WTC11 (cell line): ENCODE results near the gene UGT1A9. TPM values are rescaled to one million over a fixed set of nuclear protein-coding genes. Genes with fewer than 3 reads are reported as not detected.

ENCODE experiments used
- ATAC-seq: fragments of 200-7000 bp; cut with Tn5 transposase; 2 replicates; pipeline ENCODE4 v1.10.0; 2021; ENCODE audit warnings: mild to moderate bottlenecking, moderate library complexity
- CTCF ChIA-PET: fragments of 300-600 bp; sonication (Branson Sonifier 250); formaldehyde crosslinking; loops from one replicate; lab custom pipeline; 2021; ENCODE audit warnings: antibody characterized with exemption; lab: Charles Lee
- POLR2A ChIA-PET: fragments of 350-600 bp; sonication (Branson Sonifier 250); formaldehyde crosslinking; loops from one replicate; lab custom pipeline; 2021; ENCODE audit warnings: antibody characterized with exemption; lab: Charles Lee
- DNase-seq: peaks from one replicate; pipeline ENCODE4 v3.0.0; 2021; ENCODE audit warnings: low spot score
- H3K27ac Mint-ChIP-seq: 2 replicates; pipeline ENCODE4 v1.8.0; 2021; ENCODE audit warnings: mixed read lengths
- H3K27me3 Mint-ChIP-seq: 2 replicates; pipeline ENCODE4 v1.8.0; 2021; ENCODE audit warnings: low read depth, mild to moderate bottlenecking, moderate library complexity, mixed read lengths
- H3K36me3 Mint-ChIP-seq: 2 replicates; pipeline ENCODE4 v1.8.0; 2021; ENCODE audit warnings: mixed read lengths
- H3K4me1 Mint-ChIP-seq: 2 replicates; pipeline ENCODE4 v1.8.0; 2022; ENCODE audit warnings: mixed read lengths
- H3K4me3 Mint-ChIP-seq: 2 replicates; pipeline ENCODE4 v1.8.0; 2021; ENCODE audit warnings: mild to moderate bottlenecking, moderate library complexity, mixed read lengths
- H3K9me3 Mint-ChIP-seq: 2 replicates; pipeline ENCODE4 v1.8.0; 2021; ENCODE audit warnings: mixed read lengths
- ATF1 ChIP-seq: sonication (generic); formaldehyde crosslinking; IDR thresholded peaks from 2 replicates; pipeline ENCODE4 v1.8.1; 2023; ENCODE audit warnings: mild to moderate bottlenecking, moderate library complexity, missing genetic modification reagents
- ESRRA ChIP-seq: sonication (generic); formaldehyde crosslinking; IDR thresholded peaks from 2 replicates; pipeline ENCODE4 v1.8.1; 2022; ENCODE audit warnings: mild to moderate bottlenecking, missing genetic modification reagents, borderline replicate concordance
- IRF2 ChIP-seq: sonication (generic); formaldehyde crosslinking; IDR thresholded peaks from 2 replicates; pipeline ENCODE4 v1.8.0; 2022; ENCODE audit warnings: low read depth, missing genetic modification reagents, borderline replicate concordance
- NFATC4 ChIP-seq: fragments of 250-450 bp; sonication (Bioruptor Pico); IDR thresholded peaks from 2 replicates; pipeline ENCODE4 v1.9.0; 2021; ENCODE audit warnings: mild to moderate bottlenecking
- PRRX2 ChIP-seq: fragments of 250-450 bp; sonication (Bioruptor Pico); IDR thresholded peaks from 2 replicates; pipeline ENCODE4 v1.8.0; 2021; ENCODE audit warnings: mild to moderate bottlenecking
- TCF7 ChIP-seq: sonication (generic); formaldehyde crosslinking; IDR thresholded peaks from 2 replicates; pipeline ENCODE4 v1.8.0; 2022; ENCODE audit warnings: mild to moderate bottlenecking, low read depth, missing genetic modification reagents, moderate library complexity
- ZNF263 ChIP-seq: sonication (generic); formaldehyde crosslinking; IDR thresholded peaks from 2 replicates; pipeline ENCODE4 v1.8.1; 2022; ENCODE audit warnings: low read depth, mild to moderate bottlenecking, moderate library complexity, missing genetic modification reagents
- total RNA-seq: library from RNA; stranded (reverse); gene quantifications from 3 replicates; pipeline ENCODE4 v1.2.3, GENCODE V29; 2021
- TF ChIP-seq, protein P1 (sequence below): sonication (generic); formaldehyde crosslinking; IDR thresholded peaks from 2 replicates; pipeline ENCODE4 v1.8.1; 2023; ENCODE audit warnings: mild to moderate bottlenecking, missing genetic modification reagents, moderate library complexity
- TF ChIP-seq, protein P2 (sequence below): fragments of 250-450 bp; sonication (Bioruptor Pico); IDR thresholded peaks from 2 replicates; pipeline ENCODE4 v2.1.2; 2022; ENCODE audit warnings: mild to moderate bottlenecking, moderate library complexity
- TF ChIP-seq, protein P3 (sequence below): sonication (generic); formaldehyde crosslinking; IDR thresholded peaks from 2 replicates; pipeline ENCODE4 v1.8.1; 2023; ENCODE audit warnings: mild to moderate bottlenecking, missing genetic modification reagents

Gene UGT1A9
- total RNA-seq, 1 experiment from 2014 or later = not detected

DNA sequence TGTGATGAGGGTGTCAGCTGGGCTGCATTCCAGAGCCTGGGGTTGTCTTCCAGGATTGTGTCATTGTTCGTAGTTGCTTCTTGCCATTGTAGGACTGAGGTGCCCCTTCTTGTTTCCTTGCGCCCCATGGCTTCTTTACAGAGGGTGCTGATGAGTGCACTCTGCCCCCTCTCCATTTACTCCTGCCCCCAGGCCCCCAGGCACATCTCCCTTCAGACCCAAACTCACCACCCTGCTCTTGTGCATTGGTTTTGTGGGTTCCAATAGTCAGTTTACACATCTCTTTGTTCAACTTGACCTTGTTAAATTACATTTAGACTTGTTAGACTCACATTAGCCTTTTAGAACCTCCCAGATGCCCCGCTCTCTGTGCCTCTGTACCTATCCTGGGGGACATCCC is 149.5 kb downstream of the UGT1A9 start:
- H3K27ac Mint-ChIP-seq = no peak overlapping the region
- ATAC-seq (no peak), DNase-seq (no peak)
- ChIA-PET CTCF (no interaction called here), POLR2A (no interaction called here)
- H3K27me3 Mint-ChIP-seq = no peaks in the 10 kb centered on the region
- H3K4me3 Mint-ChIP-seq = no peak overlapping the region
- TF ChIP-seq PRRX2 (CRISPR knock-in tag) (no peak), NFATC4 (CRISPR knock-in tag) (no peak), IRF2 (CRISPR knock-in tag) (no peak)
- TF ChIP-seq, protein P1, sequence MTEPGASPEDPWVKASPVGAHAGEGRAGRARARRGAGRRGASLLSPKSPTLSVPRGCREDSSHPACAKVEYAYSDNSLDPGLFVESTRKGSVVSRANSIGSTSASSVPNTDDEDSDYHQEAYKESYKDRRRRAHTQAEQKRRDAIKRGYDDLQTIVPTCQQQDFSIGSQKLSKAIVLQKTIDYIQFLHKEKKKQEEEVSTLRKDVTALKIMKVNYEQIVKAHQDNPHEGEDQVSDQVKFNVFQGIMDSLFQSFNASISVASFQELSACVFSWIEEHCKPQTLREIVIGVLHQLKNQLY (CRISPR knock-in tag) = no peak
- peaks cover 5% of the 10 kb centered on the region; the same call in 1 of the 2 replicates for H3K4me1 Mint-ChIP-seq
- H3K9me3 Mint-ChIP-seq = peaks cover 1% of the 10 kb centered on the region; the same call in 1 of the 2 replicates
- H3K36me3 Mint-ChIP-seq = no peaks in the 10 kb centered on the region

DNA sequence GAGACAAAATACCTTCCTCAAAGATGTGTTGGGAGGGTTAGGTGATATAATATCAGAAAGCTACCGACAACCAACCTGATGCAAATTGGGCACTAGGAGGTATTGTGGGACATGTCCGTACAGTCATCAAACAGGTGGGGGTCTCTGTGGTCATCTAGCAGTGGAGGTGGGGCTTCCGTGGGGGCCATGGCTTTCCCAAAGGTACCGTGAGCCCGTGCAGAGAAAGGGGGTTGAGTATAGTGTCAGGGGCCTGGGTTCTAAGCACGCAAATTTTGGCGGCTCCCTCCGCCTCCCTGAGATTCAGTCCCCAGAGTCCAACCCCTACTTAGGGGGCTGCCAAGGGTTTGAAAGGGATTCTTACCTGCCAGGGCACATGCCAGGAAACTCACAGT is 150.0 kb downstream of the UGT1A9 start:
- peaks cover 4% of the 10 kb centered on the region; the same call in 1 of the 2 replicates for H3K9me3 Mint-ChIP-seq
- H3K4me1 Mint-ChIP-seq = peaks cover 5% of the 10 kb centered on the region; the same call in 1 of the 2 replicates
- DNase-seq (no peak), ATAC-seq (no peak)
- no peak overlapping the region for H3K27ac Mint-ChIP-seq
- no peak overlapping the region for H3K4me3 Mint-ChIP-seq
- no peaks in the 10 kb centered on the region for H3K27me3 Mint-ChIP-seq
- ChIA-PET POLR2A (no interaction called here), CTCF (no interaction called here)
- no peaks in the 10 kb centered on the region for H3K36me3 Mint-ChIP-seq
- TF ChIP-seq, protein P2, sequence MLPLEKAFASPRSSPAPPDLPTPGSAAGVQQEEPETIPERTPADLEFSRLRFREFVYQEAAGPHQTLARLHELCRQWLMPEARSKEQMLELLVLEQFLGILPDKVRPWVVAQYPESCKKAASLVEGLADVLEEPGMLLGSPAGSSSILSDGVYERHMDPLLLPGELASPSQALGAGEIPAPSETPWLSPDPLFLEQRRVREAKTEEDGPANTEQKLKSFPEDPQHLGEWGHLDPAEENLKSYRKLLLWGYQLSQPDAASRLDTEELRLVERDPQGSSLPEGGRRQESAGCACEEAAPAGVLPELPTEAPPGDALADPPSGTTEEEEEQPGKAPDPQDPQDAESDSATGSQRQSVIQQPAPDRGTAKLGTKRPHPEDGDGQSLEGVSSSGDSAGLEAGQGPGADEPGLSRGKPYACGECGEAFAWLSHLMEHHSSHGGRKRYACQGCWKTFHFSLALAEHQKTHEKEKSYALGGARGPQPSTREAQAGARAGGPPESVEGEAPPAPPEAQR = no peak
- TF ChIP-seq ESRRA = no peak
- no peak for TF ChIP-seq TCF7

DNA sequence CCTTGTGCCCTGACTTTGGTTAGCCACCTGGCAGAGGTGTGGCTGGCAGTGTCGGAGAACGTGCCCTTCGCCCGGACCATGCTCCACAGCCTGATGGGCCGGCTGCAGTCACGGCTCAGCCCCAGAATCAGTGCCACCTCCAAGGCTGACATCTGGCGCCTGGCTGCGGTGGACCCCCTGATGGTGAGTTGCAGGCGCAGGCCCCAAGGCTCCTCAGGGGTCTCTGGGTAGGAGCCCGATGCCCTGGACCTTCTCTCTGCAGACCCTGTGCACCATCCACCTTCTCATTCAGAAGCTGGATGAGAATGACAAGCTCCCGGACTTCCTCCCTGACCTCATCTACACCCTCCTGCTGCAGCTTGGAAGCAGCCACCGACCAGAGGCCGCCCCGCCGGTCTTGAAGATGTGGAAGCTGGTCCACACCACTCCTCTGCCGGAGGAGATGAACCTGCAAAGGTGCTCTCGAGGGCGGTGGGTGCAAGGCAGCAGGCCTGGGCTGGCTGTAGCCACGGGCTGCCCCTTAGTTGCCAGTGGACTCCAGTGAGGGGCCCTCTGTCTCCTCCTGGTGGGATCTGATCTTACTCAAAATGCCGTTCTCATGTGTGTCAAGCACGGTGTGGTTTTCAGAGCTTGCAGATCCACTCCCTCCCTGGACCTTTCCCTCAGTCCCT is 150.5 kb downstream of the UGT1A9 start:
- no peak overlapping the region for H3K4me3 Mint-ChIP-seq
- ATAC-seq (no peak), DNase-seq (no peak)
- H3K4me1 Mint-ChIP-seq = peaks cover 5% of the 10 kb centered on the region; the same call in 1 of the 2 replicates
- POLR2A ChIA-PET = no interaction called here
- no peaks in the 10 kb centered on the region for H3K36me3 Mint-ChIP-seq
- H3K27me3 Mint-ChIP-seq = no peaks in the 10 kb centered on the region
- peaks cover 4% of the 10 kb centered on the region; the same call in 1 of the 2 replicates for H3K9me3 Mint-ChIP-seq
- H3K27ac Mint-ChIP-seq = no peak overlapping the region
- CTCF ChIA-PET = no interaction called here
- TF ChIP-seq, protein P3, sequence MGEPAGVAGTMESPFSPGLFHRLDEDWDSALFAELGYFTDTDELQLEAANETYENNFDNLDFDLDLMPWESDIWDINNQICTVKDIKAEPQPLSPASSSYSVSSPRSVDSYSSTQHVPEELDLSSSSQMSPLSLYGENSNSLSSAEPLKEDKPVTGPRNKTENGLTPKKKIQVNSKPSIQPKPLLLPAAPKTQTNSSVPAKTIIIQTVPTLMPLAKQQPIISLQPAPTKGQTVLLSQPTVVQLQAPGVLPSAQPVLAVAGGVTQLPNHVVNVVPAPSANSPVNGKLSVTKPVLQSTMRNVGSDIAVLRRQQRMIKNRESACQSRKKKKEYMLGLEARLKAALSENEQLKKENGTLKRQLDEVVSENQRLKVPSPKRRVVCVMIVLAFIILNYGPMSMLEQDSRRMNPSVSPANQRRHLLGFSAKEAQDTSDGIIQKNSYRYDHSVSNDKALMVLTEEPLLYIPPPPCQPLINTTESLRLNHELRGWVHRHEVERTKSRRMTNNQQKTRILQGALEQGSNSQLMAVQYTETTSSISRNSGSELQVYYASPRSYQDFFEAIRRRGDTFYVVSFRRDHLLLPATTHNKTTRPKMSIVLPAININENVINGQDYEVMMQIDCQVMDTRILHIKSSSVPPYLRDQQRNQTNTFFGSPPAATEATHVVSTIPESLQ (CRISPR knock-in tag) = no peak
- TF ChIP-seq ATF1 (CRISPR knock-in tag) = no peak
- TF ChIP-seq, protein P1 (CRISPR knock-in tag) = no peak
- no peak for TF ChIP-seq ESRRA
- TF ChIP-seq ZNF263 (CRISPR knock-in tag) = no peak

Other genes starting within 250 kb of the UGT1A9 start
- gene USP40, start 105.1 kb upstream of the UGT1A9 start, total RNA-seq = 9.7 to 13.6 TPM (median 10.3 TPM) in 3 replicates
- gene UGT1A8, start 54.3 kb upstream of the UGT1A9 start, total RNA-seq = 0.11 to 0.13 TPM in 2 of 3 replicates, not detected in the other
- gene UGT1A10, start 35.5 kb upstream of the UGT1A9 start, total RNA-seq = 0.11 to 0.18 TPM in 2 of 3 replicates, not detected in the other
- not detected in 3 replicates for gene UGT1A7, start 10.0 kb downstream of the UGT1A9 start, total RNA-seq
- 0.53 TPM in 1 of 3 replicates, not detected in the others for gene UGT1A6, start 21.0 kb downstream of the UGT1A9 start, total RNA-seq
- gene UGT1A5, start 41.0 kb downstream of the UGT1A9 start, total RNA-seq = not detected in 3 replicates
- 0.14 to 0.22 TPM in 2 of 3 replicates, not detected in the other for gene UGT1A4, start 46.8 kb downstream of the UGT1A9 start, total RNA-seq
- gene UGT1A3, start 57.1 kb downstream of the UGT1A9 start, total RNA-seq = not detected in 3 replicates
- gene UGT1A1, start 88.4 kb downstream of the UGT1A9 start, total RNA-seq = 0.11 TPM in 1 of 3 replicates, not detected in the others
- 0.16 TPM in 1 of 3 replicates, not detected in the others for gene MROH2A, start 106.4 kb downstream of the UGT1A9 start, total RNA-seq
- gene HJURP, start 182.6 kb downstream of the UGT1A9 start, total RNA-seq = 64.2 to 83.7 TPM (median 67.5 TPM) in 3 replicates
- gene TRPM8, start 245.5 kb downstream of the UGT1A9 start, total RNA-seq = 0.26 TPM in 1 of 3 replicates, not detected in the others